ENCODE results near the gene ZNF554.

DNA sequence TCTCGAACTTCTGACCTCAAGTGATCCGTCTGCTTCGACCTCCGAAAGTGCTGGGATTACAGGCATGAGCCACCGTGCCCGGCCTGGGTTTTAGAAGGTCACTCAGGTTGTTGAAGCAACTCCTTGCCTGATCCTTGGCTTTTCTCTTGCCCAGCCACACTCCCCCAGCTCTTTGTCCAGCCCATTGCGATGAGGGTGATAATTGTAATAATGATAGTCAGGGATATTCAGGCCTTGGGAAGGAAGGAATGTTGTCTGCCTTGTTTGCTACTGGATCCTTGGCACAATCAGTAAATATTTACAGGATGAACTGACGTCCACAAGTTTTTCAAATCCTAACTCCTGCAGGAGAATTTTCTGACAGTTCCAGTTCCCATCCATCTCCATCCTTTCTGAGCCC, 32.6 kb upstream of the ZNF554 start:
- TF ChIP-seq POLR2AphosphoS5 (IDR thresholded peaks at IDR 0.05) (no peak), POLR2A (IDR thresholded peaks at IDR 0.05) (no peak), EP300 (IDR thresholded peaks at IDR 0.05) (no peak)
- TF ChIP-seq, protein P1, sequence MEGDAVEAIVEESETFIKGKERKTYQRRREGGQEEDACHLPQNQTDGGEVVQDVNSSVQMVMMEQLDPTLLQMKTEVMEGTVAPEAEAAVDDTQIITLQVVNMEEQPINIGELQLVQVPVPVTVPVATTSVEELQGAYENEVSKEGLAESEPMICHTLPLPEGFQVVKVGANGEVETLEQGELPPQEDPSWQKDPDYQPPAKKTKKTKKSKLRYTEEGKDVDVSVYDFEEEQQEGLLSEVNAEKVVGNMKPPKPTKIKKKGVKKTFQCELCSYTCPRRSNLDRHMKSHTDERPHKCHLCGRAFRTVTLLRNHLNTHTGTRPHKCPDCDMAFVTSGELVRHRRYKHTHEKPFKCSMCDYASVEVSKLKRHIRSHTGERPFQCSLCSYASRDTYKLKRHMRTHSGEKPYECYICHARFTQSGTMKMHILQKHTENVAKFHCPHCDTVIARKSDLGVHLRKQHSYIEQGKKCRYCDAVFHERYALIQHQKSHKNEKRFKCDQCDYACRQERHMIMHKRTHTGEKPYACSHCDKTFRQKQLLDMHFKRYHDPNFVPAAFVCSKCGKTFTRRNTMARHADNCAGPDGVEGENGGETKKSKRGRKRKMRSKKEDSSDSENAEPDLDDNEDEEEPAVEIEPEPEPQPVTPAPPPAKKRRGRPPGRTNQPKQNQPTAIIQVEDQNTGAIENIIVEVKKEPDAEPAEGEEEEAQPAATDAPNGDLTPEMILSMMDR (IDR thresholded peaks at IDR 0.05), result no peak

Measured in suprapubic skin (tissue), 4 donors.